ENCODE results near the gene DLAT. TPM values are rescaled to one million over a fixed set of nuclear protein-coding genes. Genes with fewer than 3 reads are reported as not detected.

The DLAT gene
- polyA plus RNA-seq, 3 donors = 5.8 to 14.6 (median 11.5) TPM

GRCh38 chr11:111976767-111977145 is 48.5 kb upstream of the DLAT start:
- Histone ChIP-seq H3K4me2 (replicated peaks; ENCODE audit: extremely low read depth, low read length, poor library complexity, severe bottlenecking) (no peak overlapping the region), H3K27ac (ENCODE audit: low read depth in 1 of 2, low read length in 2 of 2) (no peak overlapping the region), H2AFZ (ENCODE audit: insufficient read depth, low read depth, low read length, poor library complexity, severe bottlenecking) (no peak overlapping the region), H3K4me1 (ENCODE audit: control insufficient read depth in 1 of 2, insufficient read depth in 2 of 2, low read length in 2 of 2) (peaks cover 6 to 10% of the 10 kb centered on the region in 2 donors), H4K20me1 (ENCODE audit: insufficient read depth, low read length) (no peaks in the 10 kb centered on the region), H3K36me3 (replicated peaks in 1 of 2; ENCODE audit: control insufficient read depth in 1 of 2, insufficient read depth in 2 of 2, low read length in 2 of 2) (no peaks in the 10 kb centered on the region), H3K9me3 (replicated peaks in 1 of 2; ENCODE audit: control insufficient read depth in 1 of 2, insufficient read depth in 1 of 2, low read length in 2 of 2) (no peaks in the 10 kb centered on the region), H3K9ac (ENCODE audit: insufficient read depth, low read length, poor library complexity, severe bottlenecking) (no peak overlapping the region), H3K79me2 (ENCODE audit: insufficient read depth, low read length) (no peaks in the 10 kb centered on the region), H3K4me3 (replicated peaks in 1 of 3; ENCODE audit: low read depth in 2 of 3, low read length in 3 of 3) (no peak overlapping the region), H3K27me3 (ENCODE audit: control insufficient read depth in 2 of 2, insufficient read depth in 2 of 2, low read length in 2 of 2) (peaks cover 13 to 27% of the 10 kb centered on the region in 2 donors)
- DNase-seq = no peak
- intact Hi-C loops (cut with micrococcal nuclease) = no loop called here
- Mint-ChIP-seq H3K4me3 (peak overlapping the region; percentile 66 to 88), H3K9me3 (peaks cover 0 to 7% (median 2%) of the 10 kb centered on the region in 7 donors), H3K27ac (no peak overlapping the region), H3K36me3 (peaks cover 5 to 7% of the 10 kb centered on the region in 2 donors), H3K4me1 (peaks cover 14% of the 10 kb centered on the region), H3K27me3 (ENCODE audit: low read depth in 3 of 3) (peaks cover 30 to 39% (median 33%) of the 10 kb centered on the region in 3 donors)
- 83% methylated on average over 6 of the region's 21 CpGs for WGBS (ENCODE audit: insufficient coverage)
- TF ChIP-seq CTCF (IDR thresholded peaks at IDR 0.05) = no peak

- peak overlapping the region; percentile 18 to 70 (median 21) for H3K4me3 ChIP-seq (replicated peaks in 1 of 3; ENCODE audit: low read depth in 2 of 3, low read length in 3 of 3)
- no peak overlapping the region for H3K27ac ChIP-seq (ENCODE audit: low read depth in 1 of 2, low read length in 2 of 2)
- H3K9me3 ChIP-seq (replicated peaks in 1 of 2; ENCODE audit: control insufficient read depth in 1 of 2, insufficient read depth in 1 of 2, low read length in 2 of 2) = no peaks in the 10 kb centered on the region
- Mint-ChIP-seq H3K36me3 (peaks cover 5 to 7% of the 10 kb centered on the region in 2 donors), H3K27ac (no peak overlapping the region), H3K4me1 (peaks cover 14% of the 10 kb centered on the region), H3K9me3 (peaks cover 0 to 7% (median 2%) of the 10 kb centered on the region in 7 donors), H3K27me3 (ENCODE audit: low read depth in 3 of 3) (peaks cover 29 to 39% (median 33%) of the 10 kb centered on the region in 3 donors), H3K4me3 (peak overlapping the region; percentile 71 to 88)
- H3K36me3 ChIP-seq (replicated peaks in 1 of 2; ENCODE audit: control insufficient read depth in 1 of 2, insufficient read depth in 2 of 2, low read length in 2 of 2) = no peaks in the 10 kb centered on the region
- DNase-seq = peak in 1 of 3 donors; percentile 9
- peak overlapping the region; percentile 80 for H2AFZ ChIP-seq (ENCODE audit: insufficient read depth, low read depth, low read length, poor library complexity, severe bottlenecking)
- no peaks in the 10 kb centered on the region for H3K79me2 ChIP-seq (ENCODE audit: insufficient read depth, low read length)
- peak overlapping the region; percentile 43 for H3K9ac ChIP-seq (ENCODE audit: insufficient read depth, low read length, poor library complexity, severe bottlenecking)
- H3K4me1 ChIP-seq (ENCODE audit: control insufficient read depth in 1 of 2, insufficient read depth in 2 of 2, low read length in 2 of 2) = peaks cover 6 to 10% of the 10 kb centered on the region in 2 donors
- H3K4me2 ChIP-seq (replicated peaks; ENCODE audit: extremely low read depth, low read length, poor library complexity, severe bottlenecking) = peak overlapping the region; percentile 82
- no peaks in the 10 kb centered on the region for H4K20me1 ChIP-seq (ENCODE audit: insufficient read depth, low read length)
- under 1% methylated on average over 52 of the region's 65 CpGs for WGBS (ENCODE audit: insufficient coverage)
- H3K27me3 ChIP-seq (ENCODE audit: control insufficient read depth in 2 of 2, insufficient read depth in 2 of 2, low read length in 2 of 2) = peaks cover 13 to 27% of the 10 kb centered on the region in 2 donors
- TF ChIP-seq CTCF (IDR thresholded peaks at IDR 0.05) = no peak
- intact Hi-C loops (cut with micrococcal nuclease) = no loop called here
These were observed 47.8 kb upstream of the DLAT start for GRCh38 chr11:111977146-111978027.
